Measurements from ENCODE around the gene LRP5. TPM values are rescaled to one million over a fixed set of nuclear protein-coding genes. Genes with fewer than 3 reads are reported as not detected.

The LRP5 gene
- polyA plus RNA-seq, 3 donors, result 30.4 to 55.7 (median 54.6) TPM

GRCh38 chr11:68352591-68352990 is 40.2 kb downstream of the LRP5 start:
- DNase-seq (ENCODE audit: extremely low read depth in 1 of 11, low read depth in 9 of 11, low spot score in 4 of 11), result no peak

GRCh38 chr11:68353118-68353517 is 40.7 kb downstream of the LRP5 start:
- no peak for DNase-seq (ENCODE audit: extremely low read depth in 1 of 11, low read depth in 9 of 11, low spot score in 4 of 11)

GRCh38 chr11:68353669-68354068 is 41.3 kb downstream of the LRP5 start:
- no peak for DNase-seq (ENCODE audit: extremely low read depth in 1 of 11, low read depth in 9 of 11, low spot score in 4 of 11)

GRCh38 chr11:68354148-68354872 is 41.9 kb downstream of the LRP5 start:
- no peak for DNase-seq (ENCODE audit: extremely low read depth in 1 of 11, low read depth in 9 of 11, low spot score in 4 of 11)

- no peak for DNase-seq (ENCODE audit: extremely low read depth in 1 of 11, low read depth in 9 of 11, low spot score in 4 of 11)
These were observed 43.1 kb downstream of the LRP5 start for GRCh38 chr11:68355471-68355870.

GRCh38 chr11:68357568-68357967 is 45.2 kb downstream of the LRP5 start:
- DNase-seq (ENCODE audit: extremely low read depth in 1 of 11, low read depth in 9 of 11, low spot score in 4 of 11), result no peak

- DNase-seq (ENCODE audit: extremely low read depth in 1 of 11, low read depth in 9 of 11, low spot score in 4 of 11), result no peak
These were observed 46.0 kb downstream of the LRP5 start for GRCh38 chr11:68358416-68358815.

- DNase-seq (ENCODE audit: extremely low read depth in 1 of 11, low read depth in 9 of 11, low spot score in 4 of 11), result no peak
These were observed 49.3 kb downstream of the LRP5 start for GRCh38 chr11:68361702-68362101.

- no peak for DNase-seq (ENCODE audit: extremely low read depth in 1 of 11, low read depth in 9 of 11, low spot score in 4 of 11)
These were observed 50.5 kb downstream of the LRP5 start for GRCh38 chr11:68362801-68363379.

GRCh38 chr11:68363776-68364175 is 51.4 kb downstream of the LRP5 start:
- no peak for DNase-seq (ENCODE audit: extremely low read depth in 1 of 11, low read depth in 9 of 11, low spot score in 4 of 11)

GRCh38 chr11:68364581-68364980 is 52.2 kb downstream of the LRP5 start:
- no peak for DNase-seq (ENCODE audit: extremely low read depth in 1 of 11, low read depth in 9 of 11, low spot score in 4 of 11)

GRCh38 chr11:68365943-68366435 is 53.6 kb downstream of the LRP5 start:
- no peak for DNase-seq (ENCODE audit: extremely low read depth in 1 of 11, low read depth in 9 of 11, low spot score in 4 of 11)

- DNase-seq (ENCODE audit: extremely low read depth in 1 of 11, low read depth in 9 of 11, low spot score in 4 of 11), result no peak
These were observed 54.9 kb downstream of the LRP5 start for GRCh38 chr11:68367252-68367651.

- DNase-seq (ENCODE audit: extremely low read depth in 1 of 11, low read depth in 9 of 11, low spot score in 4 of 11), result no peak
These were observed 57.4 kb downstream of the LRP5 start for GRCh38 chr11:68369756-68370155.

- no peak for DNase-seq (ENCODE audit: extremely low read depth in 1 of 11, low read depth in 9 of 11, low spot score in 4 of 11)
These were observed 58.1 kb downstream of the LRP5 start for GRCh38 chr11:68370211-68371111.

- no peak for DNase-seq (ENCODE audit: extremely low read depth in 1 of 11, low read depth in 9 of 11, low spot score in 4 of 11)
These were observed 59.0 kb downstream of the LRP5 start for GRCh38 chr11:68371171-68372041.

- DNase-seq (ENCODE audit: extremely low read depth in 1 of 11, low read depth in 9 of 11, low spot score in 4 of 11), result no peak
These were observed 59.7 kb downstream of the LRP5 start for GRCh38 chr11:68372114-68372513.

- DNase-seq (ENCODE audit: extremely low read depth in 1 of 11, low read depth in 9 of 11, low spot score in 4 of 11), result no peak
These were observed 60.2 kb downstream of the LRP5 start for GRCh38 chr11:68372625-68373024.

Data from renal cortex interstitium (tissue), 11 donors.